Lower leg skin (tissue), 3 donors: Measurements from ENCODE around the gene TBX4.

Experiments
- CTCF ChIP-seq, 3 donors: fragments of 450-650 bp; IDR thresholded peaks; one replicate each; pipeline ENCODE4 v1.5.1; 2016; ENCODE audit warnings: antibody characterized with exemption in 3 of 3, mild to moderate bottlenecking in 3 of 3, moderate library complexity in 2 of 3
- POLR2A ChIP-seq, 2 donors: fragments of 450-650 bp; IDR thresholded peaks; one replicate each; pipeline ENCODE4 v1.6.1; 2016 to 2017; ENCODE audit warnings: antibody characterized with exemption in 2 of 2, mild to moderate bottlenecking in 1 of 2, moderate library complexity in 1 of 2

GRCh38 chr17:61415374-61416210 is 36.6 kb upstream of the TBX4 start:
- TF ChIP-seq CTCF (IDR thresholded peaks at IDR 0.05): no peak
- TF ChIP-seq POLR2A (IDR thresholded peaks at IDR 0.05): no peak
